Skeletal muscle satellite cell (primary cell): ENCODE results near the gene PLS1.

ENCODE experiments used
- H3K27me3 ChIP-seq: 2 replicates; pipeline ENCODE4 v1.7.0; 2013; ENCODE audit warnings: low read length; ENCODE audit not compliant: control insufficient read depth, insufficient read depth
- H3K36me3 ChIP-seq: 2 replicates; pipeline ENCODE4 v1.7.0; 2013; ENCODE audit warnings: mild to moderate bottlenecking, control low read depth, low read length; ENCODE audit not compliant: insufficient read depth
- H3K4me1 ChIP-seq: 2 replicates; pipeline ENCODE4 v1.7.0; 2013; ENCODE audit warnings: low read length; ENCODE audit not compliant: control insufficient read depth, insufficient read depth
- H3K4me2 ChIP-seq: 2 replicates; pipeline ENCODE4 v1.7.0; 2013; ENCODE audit warnings: mild to moderate bottlenecking, low read length
- H3K4me3 ChIP-seq: 2 replicates; pipeline ENCODE4 v1.7.0; 2013; ENCODE audit warnings: low read length
- H3K9ac ChIP-seq: 2 replicates; pipeline ENCODE4 v1.7.0; 2013; ENCODE audit warnings: mild to moderate bottlenecking, low read depth, low read length, moderate library complexity
- H3K9me3 ChIP-seq: replicated peaks from 2 replicates; pipeline ENCODE4 v1.7.0; 2013; ENCODE audit warnings: mild to moderate bottlenecking, control low read depth, low read length

Gene PLS1

DNA sequence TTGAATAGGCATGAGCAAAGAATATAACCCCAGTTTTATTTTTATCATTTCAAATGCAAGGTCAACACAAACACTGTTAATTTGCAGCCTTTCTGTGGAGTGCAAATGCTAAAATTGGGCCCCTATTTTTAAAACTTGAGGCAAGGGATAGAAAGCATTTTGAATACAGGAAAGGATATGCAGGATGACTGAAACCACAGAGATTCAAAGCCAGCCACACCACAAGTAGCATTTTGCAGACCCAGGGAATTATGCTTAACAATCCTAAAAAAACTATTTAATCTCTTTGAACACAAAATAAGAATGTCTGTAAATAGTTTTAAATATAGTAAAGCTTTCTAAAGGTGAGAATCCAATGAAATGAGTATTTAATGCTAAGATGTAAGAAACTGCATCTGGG is 64.7 kb downstream of the PLS1 start:
- Histone ChIP-seq H3K9ac (no peak overlapping the region), H3K4me2 (no peak overlapping the region)

DNA sequence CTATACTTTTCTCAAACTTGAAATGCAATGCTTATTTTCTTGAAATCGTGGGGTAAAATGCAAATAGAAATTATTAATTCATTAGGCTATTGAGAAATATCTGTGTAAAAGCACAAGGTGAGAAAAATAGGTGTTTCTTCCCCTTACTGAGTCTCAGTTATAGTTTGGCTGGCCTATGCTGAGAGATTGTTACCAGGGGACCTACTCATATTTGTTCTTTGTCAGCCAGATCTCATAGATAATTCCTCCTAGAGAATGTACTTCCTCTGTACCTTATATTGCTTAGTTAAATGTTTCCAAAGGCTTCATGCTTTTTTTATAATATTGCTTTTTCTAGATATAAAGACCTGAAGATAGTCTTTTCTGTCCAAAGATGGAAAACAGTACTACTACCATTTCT is 67.7 kb downstream of the PLS1 start:
- H3K9me3 ChIP-seq = no peaks in the 10 kb centered on the region
- H3K4me1 ChIP-seq = no peaks in the 10 kb centered on the region
- no peaks in the 10 kb centered on the region for H3K36me3 ChIP-seq
- no peak overlapping the region for H3K4me2 ChIP-seq
- no peak overlapping the region for H3K4me3 ChIP-seq
- no peaks in the 10 kb centered on the region for H3K27me3 ChIP-seq
- H3K9ac ChIP-seq = no peak overlapping the region

More for the DNA sequence above, 64.7 kb downstream of the PLS1 start:
- H3K27me3 ChIP-seq = no peaks in the 10 kb centered on the region
- H3K36me3 ChIP-seq = no peaks in the 10 kb centered on the region
- H3K4me3 ChIP-seq = no peak overlapping the region
- no peaks in the 10 kb centered on the region for H3K9me3 ChIP-seq
- H3K4me1 ChIP-seq = no peaks in the 10 kb centered on the region

- no peak overlapping the region for H3K4me2 ChIP-seq
- no peaks in the 10 kb centered on the region for H3K9me3 ChIP-seq
- no peak overlapping the region for H3K4me3 ChIP-seq
- H3K9ac ChIP-seq = no peak overlapping the region
- no peaks in the 10 kb centered on the region for H3K36me3 ChIP-seq
- no peaks in the 10 kb centered on the region for H3K27me3 ChIP-seq
- no peaks in the 10 kb centered on the region for H3K4me1 ChIP-seq
Measured at GRCh38 chr3:142664311-142664710, 68.1 kb downstream of the PLS1 start.

- Histone ChIP-seq H3K9me3 (no peaks in the 10 kb centered on the region), H3K36me3 (no peaks in the 10 kb centered on the region), H3K4me1 (no peaks in the 10 kb centered on the region), H3K27me3 (no peaks in the 10 kb centered on the region), H3K4me2 (no peak overlapping the region), H3K4me3 (no peak overlapping the region), H3K9ac (no peak overlapping the region)
Measured at GRCh38 chr3:142664819-142665218, 68.6 kb downstream of the PLS1 start.

DNA sequence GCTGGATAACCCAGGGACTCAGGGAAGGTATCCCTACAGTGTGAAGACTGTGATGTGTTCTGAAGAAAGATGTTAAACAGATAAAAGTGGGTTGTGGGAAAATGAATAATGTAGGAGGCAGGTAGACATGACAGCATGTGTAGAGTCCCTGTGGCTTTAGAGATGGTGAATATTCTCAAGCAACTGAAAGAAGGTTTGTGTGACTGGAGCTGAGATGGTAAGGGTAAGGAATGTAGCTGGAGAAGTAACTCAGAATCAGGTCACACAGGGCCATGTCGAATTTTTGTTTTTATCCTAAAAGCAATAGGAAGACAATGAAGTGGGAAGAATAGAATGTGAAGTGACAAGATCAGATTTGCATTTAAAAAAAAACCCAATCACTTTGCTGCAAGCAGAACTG is 73.9 kb downstream of the PLS1 start:
- Histone ChIP-seq H3K9ac (no peak overlapping the region), H3K27me3 (no peaks in the 10 kb centered on the region), H3K36me3 (no peaks in the 10 kb centered on the region), H3K4me3 (no peak overlapping the region), H3K9me3 (no peaks in the 10 kb centered on the region), H3K4me2 (no peak overlapping the region), H3K4me1 (no peaks in the 10 kb centered on the region)

DNA sequence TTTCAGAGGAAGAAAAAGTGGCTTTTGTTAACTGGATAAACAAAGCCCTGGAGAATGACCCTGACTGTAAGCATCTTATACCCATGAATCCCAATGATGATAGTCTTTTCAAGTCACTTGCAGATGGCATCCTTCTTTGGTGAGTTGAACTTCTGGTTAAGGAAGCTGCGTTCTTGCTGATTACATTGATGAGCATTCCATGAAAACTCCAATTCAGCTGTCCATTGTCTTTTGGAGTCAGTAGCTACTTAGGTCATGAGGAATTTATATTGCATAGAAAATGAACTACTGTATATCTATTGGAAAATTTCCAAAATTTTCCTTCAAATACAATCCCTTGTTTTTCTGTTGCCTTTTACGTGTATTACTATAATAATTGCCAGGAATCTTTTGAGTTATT is 80.0 kb downstream of the PLS1 start:
- Histone ChIP-seq H3K4me1 (no peaks in the 10 kb centered on the region), H3K9ac (no peak overlapping the region), H3K4me3 (no peak overlapping the region), H3K36me3 (no peaks in the 10 kb centered on the region), H3K9me3 (no peaks in the 10 kb centered on the region), H3K4me2 (no peak overlapping the region), H3K27me3 (no peaks in the 10 kb centered on the region)

- Histone ChIP-seq H3K4me2 (no peak overlapping the region), H3K36me3 (no peaks in the 10 kb centered on the region), H3K9me3 (no peaks in the 10 kb centered on the region), H3K27me3 (no peaks in the 10 kb centered on the region), H3K9ac (no peak overlapping the region), H3K4me3 (no peak overlapping the region), H3K4me1 (no peaks in the 10 kb centered on the region)
Measured at GRCh38 chr3:142680710-142681109, 84.5 kb downstream of the PLS1 start.

GRCh38 chr3:142690613-142691012 is 94.4 kb downstream of the PLS1 start:
- H3K36me3 ChIP-seq = no peaks in the 10 kb centered on the region
- H3K4me2 ChIP-seq = no peak overlapping the region

GRCh38 chr3:142691527-142691926 is 95.3 kb downstream of the PLS1 start:
- Histone ChIP-seq H3K9ac (no peak overlapping the region), H3K36me3 (no peaks in the 10 kb centered on the region), H3K9me3 (no peaks in the 10 kb centered on the region), H3K27me3 (no peaks in the 10 kb centered on the region), H3K4me3 (no peak overlapping the region), H3K4me1 (no peaks in the 10 kb centered on the region), H3K4me2 (no peak overlapping the region)

More at GRCh38 chr3:142690613-142691012, 94.4 kb downstream of the PLS1 start:
- Histone ChIP-seq H3K4me3 (no peak overlapping the region), H3K27me3 (no peaks in the 10 kb centered on the region), H3K9ac (no peak overlapping the region), H3K4me1 (no peaks in the 10 kb centered on the region), H3K9me3 (no peaks in the 10 kb centered on the region)

DNA sequence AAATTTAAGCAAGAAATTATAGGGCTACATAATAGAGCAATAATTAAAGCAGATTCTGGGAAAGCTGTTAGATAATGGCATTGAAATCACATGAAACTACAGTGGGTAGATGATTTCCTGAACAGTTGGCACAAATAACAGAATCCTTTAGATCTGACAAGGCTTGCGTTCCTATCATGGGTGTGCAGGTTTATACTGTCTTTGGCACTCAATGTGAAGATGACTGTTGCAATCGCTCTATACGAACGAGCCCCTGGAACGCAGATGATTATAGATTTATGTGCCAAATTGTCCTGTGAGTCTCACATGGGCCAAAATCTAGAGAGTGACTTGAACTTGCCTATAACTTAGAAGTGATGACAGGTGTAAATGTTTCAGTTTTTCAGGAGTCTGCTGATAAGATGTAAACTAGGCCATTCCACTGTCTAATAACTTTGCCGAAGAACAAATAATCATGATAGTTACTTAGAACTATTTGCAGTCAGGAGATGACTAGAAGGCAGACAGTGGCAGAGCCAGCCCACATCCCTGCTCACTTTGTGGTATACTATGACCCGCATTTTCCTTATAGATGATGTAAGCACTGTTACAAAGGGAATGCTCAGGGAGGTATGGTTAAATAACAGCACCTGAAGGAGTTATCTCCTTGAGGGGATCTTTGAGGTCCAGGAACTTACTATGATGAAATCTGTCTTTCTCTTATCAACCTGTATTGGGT is 97.1 kb downstream of the PLS1 start:
- Histone ChIP-seq H3K9ac (no peak overlapping the region), H3K9me3 (no peaks in the 10 kb centered on the region), H3K27me3 (no peaks in the 10 kb centered on the region), H3K36me3 (no peaks in the 10 kb centered on the region), H3K4me1 (no peaks in the 10 kb centered on the region), H3K4me2 (no peak overlapping the region), H3K4me3 (no peak overlapping the region)

DNA sequence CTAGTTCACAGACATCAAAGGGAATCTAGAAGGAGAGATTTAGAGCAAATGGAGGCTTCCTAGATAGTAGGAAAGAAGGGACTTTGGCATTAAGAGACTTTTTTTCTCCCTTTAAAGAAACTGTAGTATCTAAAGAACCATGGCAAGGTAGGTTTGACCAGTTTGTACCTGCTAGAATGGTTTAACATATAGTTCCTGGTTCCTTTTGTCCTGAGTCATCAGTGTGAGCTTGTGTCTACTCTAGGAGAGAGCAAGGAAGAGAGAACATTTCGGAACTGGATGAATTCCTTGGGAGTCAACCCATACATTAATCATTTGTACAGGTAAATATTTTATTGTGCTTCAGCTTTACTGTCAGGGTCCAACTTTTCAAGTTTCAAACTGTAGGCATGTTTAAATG is 98.0 kb downstream of the PLS1 start:
- H3K9me3 ChIP-seq = no peaks in the 10 kb centered on the region
- no peaks in the 10 kb centered on the region for H3K36me3 ChIP-seq
- H3K9ac ChIP-seq = no peak overlapping the region
- H3K4me3 ChIP-seq = no peak overlapping the region
- H3K4me2 ChIP-seq = no peak overlapping the region
- H3K4me1 ChIP-seq = no peaks in the 10 kb centered on the region
- H3K27me3 ChIP-seq = no peaks in the 10 kb centered on the region

DNA sequence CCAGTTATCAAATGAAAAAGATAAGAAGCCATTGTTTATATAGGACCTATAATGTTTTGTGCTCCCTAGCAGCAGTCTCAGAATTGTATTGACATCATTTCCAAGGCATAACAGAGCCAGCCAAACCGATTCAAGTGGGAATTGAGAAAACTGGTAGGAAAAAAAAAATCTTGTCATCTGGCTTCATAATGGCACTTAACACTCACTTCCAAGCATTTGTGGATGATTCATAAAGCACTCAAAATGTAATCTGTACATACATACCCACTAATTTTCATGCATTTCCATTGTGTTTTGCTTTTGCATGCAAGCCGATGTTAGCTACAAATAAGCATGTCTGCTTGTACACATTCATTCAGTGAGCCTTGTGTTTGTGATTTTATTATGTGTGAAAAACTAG is 109.0 kb downstream of the PLS1 start:
- Histone ChIP-seq H3K4me3 (no peak overlapping the region), H3K9me3 (no peaks in the 10 kb centered on the region), H3K4me1 (no peaks in the 10 kb centered on the region), H3K9ac (no peak overlapping the region), H3K4me2 (no peak overlapping the region), H3K36me3 (no peaks in the 10 kb centered on the region), H3K27me3 (no peaks in the 10 kb centered on the region)
